ENCODE measurements around the gene COMMD3. TPM values are rescaled to one million over a fixed set of nuclear protein-coding genes. Genes with fewer than 3 reads are reported as not detected.

COMMD3 gene
- total RNA-seq, 6 experiments from 2014 or later: 23.2 to 39.0 (median 32.0) TPM

- intact Hi-C loops (cut with DNase I): no loop called here
- Histone ChIP-seq H3K27ac (no peak overlapping the region), H3K27me3 (peaks cover 0 to 5% of the 10 kb centered on the region in 2 donors), H3K4me1 (peaks cover 0 to 7% (median 0%) of the 10 kb centered on the region in 4 donors), H3K36me3 (no peaks in the 10 kb centered on the region), H3K9me3 (no peaks in the 10 kb centered on the region), H3K4me3 (no peak overlapping the region)
- ATAC-seq: no peak
- TF ChIP-seq CTCF (IDR thresholded peaks at IDR 0.05) (no peak), POLR2A (IDR thresholded peaks at IDR 0.05) (no peak)
- no peak for DNase-seq
Observed at GRCh38 chr10:22310928-22311327, 5.3 kb upstream of the COMMD3 start.

GRCh38 chr10:22314852-22315251 lies 1.3 kb upstream of the COMMD3 start:
- no peaks in the 10 kb centered on the region for H3K36me3 ChIP-seq
- TF ChIP-seq POLR2A (IDR thresholded peaks at IDR 0.05) (no peak), CTCF (IDR thresholded peaks at IDR 0.05) (no peak)
- no peaks in the 10 kb centered on the region for H3K9me3 ChIP-seq
- ATAC-seq (no peak), DNase-seq (no peak)
- WGBS (ENCODE audit: insufficient coverage, low coverage, low lambda C conversion rate, missing lambda C conversion rate): 34% methylated on average over 2 of the region's 2 CpGs
- intact Hi-C loops (cut with DNase I): no loop called here
- H3K27me3 ChIP-seq: no peaks in the 10 kb centered on the region
- H3K27ac ChIP-seq: no peak overlapping the region
- no peak overlapping the region for H3K4me3 ChIP-seq
- peaks cover 0 to 14% (median 7%) of the 10 kb centered on the region in 4 donors for H3K4me1 ChIP-seq

GRCh38 chr10:22315455-22316285 lies 518 bp upstream of the COMMD3 start:
- ATAC-seq (peak; percentile 3 to 8 (median 4)), DNase-seq (no peak)
- peaks cover 0 to 17% (median 7%) of the 10 kb centered on the region in 4 donors for H3K4me1 ChIP-seq
- H3K27me3 ChIP-seq: no peaks in the 10 kb centered on the region
- WGBS (ENCODE audit: insufficient coverage, low coverage, low lambda C conversion rate, missing lambda C conversion rate): 1% methylated on average over 19 of the region's 53 CpGs
- peak overlapping the region; percentile 82 to 86 (median 86) for H3K27ac ChIP-seq
- TF ChIP-seq CTCF (IDR thresholded peaks at IDR 0.05) (no peak), POLR2A (IDR thresholded peaks at IDR 0.05) (no peak)
- intact Hi-C loops (cut with DNase I): no loop called here
- H3K4me3 ChIP-seq: peak overlapping the region; percentile 68 to 86 (median 74)
- H3K36me3 ChIP-seq: no peaks in the 10 kb centered on the region
- no peaks in the 10 kb centered on the region for H3K9me3 ChIP-seq

- peaks cover 0 to 17% (median 7%) of the 10 kb centered on the region in 4 donors for H3K4me1 ChIP-seq
- no peak for DNase-seq
- no peak for TF ChIP-seq POLR2A (IDR thresholded peaks at IDR 0.05)
- H3K36me3 ChIP-seq: no peaks in the 10 kb centered on the region
- 2% methylated on average over 9 of the region's 9 CpGs for WGBS (ENCODE audit: insufficient coverage, low coverage, low lambda C conversion rate, missing lambda C conversion rate)
- H3K27ac ChIP-seq: peak overlapping the region; percentile 82 to 86 (median 86)
- no peaks in the 10 kb centered on the region for H3K9me3 ChIP-seq
- peak overlapping the region; percentile 68 to 86 (median 74) for H3K4me3 ChIP-seq
- peak; percentile 3 to 20 (median 4) for ATAC-seq
- intact Hi-C loops (cut with DNase I): no loop called here
- H3K27me3 ChIP-seq: no peaks in the 10 kb centered on the region
Observed at GRCh38 chr10:22317076-22317370, 835 bp downstream of the COMMD3 start.

- no peak for TF ChIP-seq CTCF (IDR thresholded peaks at IDR 0.05)
- no peak for TF ChIP-seq POLR2A (IDR thresholded peaks at IDR 0.05)
- no peaks in the 10 kb centered on the region for H3K36me3 ChIP-seq
- peaks cover 0 to 24% (median 7%) of the 10 kb centered on the region in 4 donors for H3K4me1 ChIP-seq
- ATAC-seq (no peak), DNase-seq (no peak)
- intact Hi-C loops (cut with DNase I): no loop called here
- 73% methylated on average over 6 of the region's 6 CpGs for WGBS (ENCODE audit: insufficient coverage, low coverage, low lambda C conversion rate, missing lambda C conversion rate)
- H3K4me3 ChIP-seq: no peak overlapping the region
- H3K9me3 ChIP-seq: no peaks in the 10 kb centered on the region
- H3K27ac ChIP-seq: no peak overlapping the region
- H3K27me3 ChIP-seq: no peaks in the 10 kb centered on the region
Observed at GRCh38 chr10:22317771-22318565, 1.8 kb downstream of the COMMD3 start.

Measured in right lobe of liver (tissue), 6 donors.